NCI-H82 (cell line): ENCODE data around the gene PCDHGA2.

Source experiments
- DNase-seq: peaks from one replicate; lab custom pipeline; 2025; lab: John Stamatoyannopoulos, UW

PCDHGA2 gene

DNA sequence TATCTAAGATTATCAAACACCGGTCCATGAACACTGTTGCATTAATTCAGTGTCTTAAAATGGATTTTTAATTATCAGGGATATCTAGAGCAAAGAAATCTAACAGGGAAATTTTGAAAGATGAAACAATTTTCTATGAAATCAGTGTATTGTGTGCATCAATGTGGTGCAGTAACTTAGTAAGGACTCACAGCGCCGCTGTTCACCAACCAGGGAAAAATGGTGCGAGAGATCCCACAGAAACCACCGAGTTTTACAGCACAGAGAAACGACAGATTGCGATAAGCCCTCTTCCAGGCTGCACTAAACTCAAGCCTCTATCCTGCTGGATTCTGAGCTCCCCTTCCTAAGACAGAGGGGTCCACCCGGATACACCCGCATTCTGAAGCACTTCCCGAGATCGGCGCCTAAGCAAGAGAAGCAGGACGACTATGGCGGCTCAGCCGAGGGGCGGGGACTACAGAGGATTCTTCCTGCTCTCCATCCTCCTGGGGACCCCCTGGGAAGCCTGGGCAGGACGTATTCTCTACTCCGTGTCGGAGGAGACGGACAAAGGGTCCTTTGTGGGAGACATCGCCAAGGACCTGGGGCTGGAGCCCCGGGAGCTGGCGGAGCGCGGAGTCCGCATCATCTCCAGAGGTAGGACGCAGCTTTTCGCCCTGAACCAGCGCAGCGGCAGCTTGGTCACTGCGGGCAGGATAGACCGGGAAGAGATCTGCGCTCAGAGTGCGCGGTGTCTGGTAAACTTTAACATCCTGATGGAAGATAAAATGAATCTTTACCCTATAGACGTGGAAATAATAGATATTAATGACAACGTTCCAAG lies 44.1 kb downstream of the PCDHGA2 start, which contains the start of gene PCDHGA7:
Gene PCDHGA7, plus strand, starts transcription at position 274 of the 826 bp plus-strand sequence. Its CDS starts 158 bp downstream, at position 432.
- peak; percentile 53 for DNase-seq

DNA sequence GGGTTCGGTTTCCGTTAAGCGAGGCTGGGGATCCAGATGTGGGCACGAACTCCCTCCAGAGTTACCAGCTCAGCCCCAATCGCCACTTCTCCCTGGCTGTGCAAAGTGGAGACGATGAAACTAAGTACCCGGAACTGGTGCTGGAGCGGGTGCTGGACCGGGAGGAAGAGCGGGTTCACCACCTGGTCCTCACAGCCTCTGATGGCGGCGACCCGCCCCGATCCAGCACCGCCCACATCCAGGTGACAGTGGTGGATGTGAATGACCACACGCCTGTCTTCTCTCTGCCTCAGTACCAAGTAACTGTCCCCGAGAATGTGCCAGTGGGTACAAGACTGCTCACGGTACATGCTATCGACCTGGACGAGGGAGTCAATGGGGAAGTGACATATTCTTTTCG lies 44.8 kb downstream of the PCDHGA2 start:
- no peak for DNase-seq

DNA sequence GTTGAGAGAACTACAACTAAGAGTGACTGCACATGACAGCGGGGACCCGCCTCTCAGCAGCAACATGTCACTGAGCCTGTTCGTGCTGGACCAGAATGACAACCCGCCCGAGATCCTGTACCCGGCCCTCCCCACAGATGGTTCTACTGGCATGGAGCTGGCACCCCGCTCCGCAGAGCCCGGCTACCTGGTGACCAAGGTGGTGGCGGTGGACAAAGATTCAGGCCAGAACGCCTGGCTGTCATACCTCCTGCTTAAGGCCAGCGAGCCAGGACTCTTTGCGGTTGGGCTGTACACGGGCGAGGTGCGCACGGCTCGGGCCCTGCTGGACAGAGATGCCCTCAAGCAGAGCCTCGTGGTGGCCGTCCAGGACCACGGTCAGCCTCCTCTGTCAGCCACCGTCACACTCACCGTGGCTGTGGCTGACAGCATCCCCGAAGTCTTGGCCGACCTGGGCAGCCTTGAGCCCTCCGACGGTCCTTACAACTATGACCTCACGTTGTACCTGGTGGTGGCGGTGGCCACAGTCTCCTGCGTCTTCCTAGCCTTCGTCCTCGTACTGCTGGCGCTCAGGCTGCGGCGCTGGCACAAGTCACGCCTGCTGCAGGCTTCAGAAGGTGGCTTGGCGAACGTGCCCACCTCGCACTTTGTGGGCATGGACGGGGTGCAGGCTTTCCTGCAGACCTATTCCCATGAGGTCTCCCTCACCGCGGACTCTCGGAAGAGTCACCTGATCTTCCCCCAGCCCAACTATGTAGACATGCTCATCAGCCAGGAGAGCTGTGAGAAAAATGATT lies 46.1 kb downstream of the PCDHGA2 start:
- DNase-seq, result no peak

DNA sequence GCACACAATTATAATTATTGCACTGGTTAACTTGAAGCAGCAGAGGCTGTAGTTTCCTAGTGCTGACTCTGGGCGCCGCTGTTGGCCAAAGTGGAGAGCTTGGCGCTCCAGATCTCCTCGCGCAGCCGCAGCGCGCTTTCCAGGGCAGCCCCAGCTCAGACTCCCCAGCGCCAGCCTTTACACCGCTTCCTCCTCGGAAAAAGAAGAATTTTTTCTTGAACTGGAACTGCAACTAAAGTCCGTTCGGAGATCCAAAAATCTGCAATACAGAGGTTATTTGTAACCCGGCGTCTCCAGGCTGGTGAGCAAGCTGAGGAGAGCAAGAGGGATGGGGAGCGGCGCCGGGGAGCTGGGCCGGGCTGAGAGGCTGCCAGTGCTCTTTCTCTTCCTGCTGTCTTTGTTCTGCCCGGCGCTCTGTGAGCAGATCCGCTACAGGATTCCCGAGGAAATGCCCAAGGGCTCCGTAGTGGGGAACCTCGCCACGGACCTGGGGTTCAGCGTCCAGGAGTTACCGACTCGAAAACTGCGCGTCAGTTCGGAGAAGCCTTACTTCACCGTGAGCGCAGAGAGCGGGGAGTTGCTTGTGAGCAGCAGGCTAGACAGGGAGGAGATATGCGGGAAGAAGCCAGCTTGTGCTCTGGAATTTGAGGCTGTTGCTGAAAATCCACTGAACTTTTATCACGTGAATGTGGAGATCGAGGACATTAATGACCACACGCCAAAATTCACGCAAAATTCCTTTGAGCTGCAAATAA lies 49.2 kb downstream of the PCDHGA2 start, which contains the start of gene PCDHGB4:
Gene PCDHGB4, plus strand, starts transcription at position 142 of the 755 bp plus-strand sequence. Its CDS starts 187 bp downstream, at position 329.
- DNase-seq, result peak; percentile 7

DNA sequence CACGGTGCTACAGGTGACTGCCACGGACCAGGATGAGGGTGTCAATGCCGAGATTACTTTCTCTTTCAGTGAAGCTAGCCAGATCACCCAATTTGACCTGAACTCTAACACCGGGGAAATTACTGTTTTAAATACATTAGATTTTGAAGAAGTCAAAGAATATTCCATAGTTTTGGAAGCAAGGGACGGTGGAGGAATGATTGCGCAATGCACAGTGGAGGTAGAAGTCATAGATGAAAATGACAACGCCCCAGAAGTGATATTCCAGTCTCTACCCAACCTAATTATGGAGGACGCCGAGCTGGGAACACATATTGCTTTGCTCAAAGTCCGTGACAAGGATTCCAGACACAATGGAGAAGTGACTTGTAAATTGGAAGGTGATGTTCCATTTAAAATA lies 50.1 kb downstream of the PCDHGA2 start:
- no peak for DNase-seq

DNA sequence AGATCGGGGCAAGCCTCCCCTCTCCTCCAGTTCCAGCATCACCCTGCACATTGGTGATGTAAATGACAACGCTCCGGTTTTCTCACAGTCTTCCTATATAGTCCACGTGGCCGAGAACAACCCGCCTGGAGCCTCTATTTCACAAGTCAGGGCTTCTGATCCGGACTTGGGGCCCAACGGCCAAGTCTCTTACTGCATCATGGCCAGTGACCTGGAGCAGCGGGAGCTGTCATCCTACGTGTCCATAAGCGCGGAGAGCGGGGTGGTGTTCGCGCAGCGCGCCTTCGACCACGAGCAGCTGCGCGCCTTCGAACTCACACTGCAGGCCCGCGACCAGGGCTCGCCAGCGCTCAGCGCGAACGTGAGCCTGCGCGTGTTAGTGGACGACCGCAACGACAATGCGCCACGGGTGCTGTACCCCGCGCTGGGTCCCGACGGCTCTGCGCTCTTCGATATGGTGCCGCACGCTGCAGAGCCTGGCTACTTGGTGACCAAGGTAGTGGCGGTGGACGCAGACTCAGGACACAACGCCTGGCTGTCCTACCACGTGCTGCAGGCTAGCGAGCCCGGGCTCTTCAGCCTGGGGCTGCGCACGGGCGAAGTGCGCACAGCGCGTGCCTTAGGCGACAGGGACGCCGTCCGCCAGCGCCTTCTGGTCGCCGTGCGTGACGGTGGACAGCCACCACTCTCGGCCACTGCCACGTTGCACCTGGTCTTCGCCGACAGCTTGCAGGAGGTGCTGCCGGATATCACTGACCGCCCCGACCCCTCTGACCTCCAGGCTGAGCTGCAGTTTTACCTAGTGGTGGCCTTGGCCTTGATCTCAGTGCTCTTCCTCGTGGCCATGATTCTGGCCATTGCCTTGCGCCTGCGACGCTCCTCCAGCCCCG lies 50.8 kb downstream of the PCDHGA2 start:
- DNase-seq, result no peak

DNA sequence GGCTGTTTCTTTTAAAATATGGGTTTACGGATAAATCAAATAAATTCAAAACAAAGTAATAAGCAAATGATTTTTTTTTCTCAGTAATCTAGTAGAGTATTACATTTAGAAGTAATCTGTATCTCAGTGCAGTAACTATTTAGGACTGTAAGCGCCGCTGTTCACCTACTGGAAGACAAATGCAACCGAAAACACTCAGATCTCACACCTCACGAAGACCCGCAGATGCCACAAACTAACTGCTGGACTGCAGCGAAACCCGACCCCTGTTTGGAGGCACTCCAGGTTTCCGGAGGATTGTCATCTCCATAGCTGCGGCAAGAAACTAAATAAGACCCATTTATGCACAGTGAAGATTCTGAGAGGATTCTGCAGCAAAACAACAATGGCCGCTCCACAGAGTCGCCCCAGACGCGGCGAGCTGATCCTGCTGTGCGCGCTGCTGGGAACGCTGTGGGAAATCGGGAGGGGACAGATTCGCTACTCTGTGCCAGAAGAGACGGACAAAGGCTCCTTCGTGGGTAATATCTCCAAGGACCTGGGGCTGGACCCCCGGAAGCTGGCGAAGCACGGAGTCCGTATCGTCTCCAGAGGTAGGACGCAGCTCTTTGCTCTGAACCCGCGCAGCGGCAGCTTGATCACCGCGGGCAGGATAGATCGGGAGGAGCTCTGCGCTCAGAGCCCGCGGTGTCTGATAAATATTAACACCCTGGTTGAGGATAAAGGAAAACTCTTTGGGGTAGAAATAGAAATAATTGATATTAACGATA lies 54.1 kb downstream of the PCDHGA2 start, which contains the start of gene PCDHGA8:
Gene PCDHGA8, plus strand, starts transcription at position 205 of the 770 bp plus-strand sequence. Its CDS starts 181 bp downstream, at position 386.
- no peak for DNase-seq
